ENCODE measurements around the gene LPP.

LPP gene

DNA sequence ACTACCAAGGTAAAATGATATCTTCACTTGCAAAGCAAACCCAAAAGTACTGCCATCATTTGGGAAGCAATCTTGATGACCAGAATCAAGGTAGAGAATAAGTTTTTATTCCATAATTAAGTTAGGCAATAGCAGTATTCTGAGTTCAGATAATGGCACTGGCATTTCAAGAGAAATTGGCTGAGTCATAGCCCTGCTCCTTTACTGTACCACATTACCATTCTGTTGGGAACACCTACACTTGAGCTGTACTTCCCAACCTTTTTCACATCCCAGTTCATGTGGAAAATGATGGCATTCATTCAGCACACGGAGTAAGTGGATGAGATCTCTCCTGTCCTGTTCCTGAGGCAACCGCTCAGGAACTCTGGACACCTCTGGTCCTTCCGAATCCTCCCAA, 706.2 kb downstream of the LPP start:
- CTCF ChIA-PET = no interaction called here
- DNase-seq (ENCODE audit: extremely low spot score) = no peak
- TF ChIP-seq ZNF384 (IDR thresholded peaks at IDR 0.05) (no peak), FOXK2 (IDR thresholded peaks at IDR 0.05) (no peak), HDGF (IDR thresholded peaks at IDR 0.05; ENCODE audit: borderline replicate concordance) (no peak), L3MBTL2 (conservative IDR thresholded peaks at IDR 0.05) (no peak), SP1 (IDR thresholded peaks at IDR 0.05) (no peak)
- POLR2A ChIA-PET = no interaction called here

DNA sequence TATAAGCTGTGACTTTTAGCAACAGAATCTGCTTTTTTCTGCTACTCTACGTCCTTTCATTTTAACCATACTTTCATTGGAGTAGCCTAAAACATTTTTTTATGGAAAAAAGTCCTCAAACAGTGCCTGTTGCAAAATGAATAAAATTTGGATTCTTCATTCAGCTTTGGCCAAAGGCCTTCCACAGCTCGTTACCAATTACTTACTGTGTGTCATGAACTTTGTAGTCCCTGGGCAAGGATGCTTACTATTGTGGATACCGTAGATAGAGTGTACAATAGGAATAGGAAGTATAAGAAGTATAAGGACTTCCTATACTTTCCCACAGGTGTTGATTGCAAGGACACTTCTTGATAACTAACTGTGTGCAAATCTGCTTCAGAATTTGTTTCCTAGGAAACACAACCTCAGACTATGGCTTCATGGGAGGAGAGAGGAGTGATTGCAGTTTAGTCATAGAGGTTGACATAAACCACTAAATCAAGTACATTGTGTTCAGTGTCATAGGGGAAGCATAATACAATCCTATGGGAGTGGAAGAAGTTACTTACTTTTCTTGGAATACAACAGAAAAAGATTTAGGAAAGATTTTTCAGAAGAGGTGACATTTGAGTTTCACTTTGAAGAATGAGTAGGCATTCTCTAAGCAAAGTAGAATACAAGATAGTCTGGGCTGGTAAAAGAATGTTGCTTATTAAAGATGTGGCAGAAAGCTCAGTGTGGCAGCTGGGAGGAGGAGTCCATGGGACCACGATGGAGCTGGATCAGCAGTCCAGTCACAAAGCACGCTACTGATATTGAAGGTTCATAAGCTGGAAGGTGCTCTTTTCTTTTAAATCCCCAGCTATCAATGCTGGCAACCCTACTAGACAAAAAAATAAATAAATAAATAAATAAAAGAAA, 708.1 kb downstream of the LPP start:
- ChIA-PET POLR2A (no interaction called here), CTCF (no interaction called here)
- TF ChIP-seq BHLHE40 (IDR thresholded peaks at IDR 0.05; ENCODE audit: borderline replicate concordance) = no peak
- TF ChIP-seq ARNT (IDR thresholded peaks at IDR 0.05) = no peak
- TF ChIP-seq SP1 (IDR thresholded peaks at IDR 0.05) = no peak
- TF ChIP-seq TARDBP (IDR thresholded peaks at IDR 0.05) = no peak
- TF ChIP-seq, protein P1, sequence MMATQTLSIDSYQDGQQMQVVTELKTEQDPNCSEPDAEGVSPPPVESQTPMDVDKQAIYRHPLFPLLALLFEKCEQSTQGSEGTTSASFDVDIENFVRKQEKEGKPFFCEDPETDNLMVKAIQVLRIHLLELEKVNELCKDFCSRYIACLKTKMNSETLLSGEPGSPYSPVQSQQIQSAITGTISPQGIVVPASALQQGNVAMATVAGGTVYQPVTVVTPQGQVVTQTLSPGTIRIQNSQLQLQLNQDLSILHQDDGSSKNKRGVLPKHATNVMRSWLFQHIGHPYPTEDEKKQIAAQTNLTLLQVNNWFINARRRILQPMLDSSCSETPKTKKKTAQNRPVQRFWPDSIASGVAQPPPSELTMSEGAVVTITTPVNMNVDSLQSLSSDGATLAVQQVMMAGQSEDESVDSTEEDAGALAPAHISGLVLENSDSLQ (IDR thresholded peaks at IDR 0.05) = no peak
- no peak for TF ChIP-seq FOXA1 (IDR thresholded peaks at IDR 0.05)
- TF ChIP-seq SUZ12 (IDR thresholded peaks at IDR 0.05) = no peak
- TF ChIP-seq FOXK2 (IDR thresholded peaks at IDR 0.05) = no peak
- TF ChIP-seq L3MBTL2 (conservative IDR thresholded peaks at IDR 0.05) = no peak
- TF ChIP-seq CTBP1 (IDR thresholded peaks at IDR 0.05; ENCODE audit: borderline replicate concordance) = no peak
- no peak for TF ChIP-seq ZNF384 (IDR thresholded peaks at IDR 0.05)
- no peak for TF ChIP-seq ELF4 (IDR thresholded peaks at IDR 0.05)
- no peak for DNase-seq (ENCODE audit: extremely low spot score)

DNA sequence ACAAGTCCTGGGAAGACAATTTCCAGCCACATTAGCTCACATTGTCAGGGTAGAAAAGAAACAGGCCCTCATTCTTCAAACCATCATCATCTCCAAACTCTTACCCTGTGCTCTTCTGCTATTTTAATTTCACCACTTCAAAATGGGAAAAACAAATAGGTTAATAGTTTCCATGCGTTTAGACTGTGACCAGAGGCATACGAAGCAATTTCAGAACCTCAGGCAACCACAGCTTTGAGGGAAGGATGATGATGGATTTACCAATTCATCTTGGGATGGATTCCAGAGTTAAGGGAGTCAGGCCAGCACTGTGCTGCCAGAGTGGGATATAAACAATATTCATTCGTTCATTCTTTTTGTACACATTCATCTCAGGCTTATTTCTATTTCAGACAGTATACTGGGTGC, 710.0 kb downstream of the LPP start:
- POLR2A ChIA-PET = no interaction called here
- no peak for DNase-seq (ENCODE audit: extremely low spot score)
- CTCF ChIA-PET = no interaction called here

DNA sequence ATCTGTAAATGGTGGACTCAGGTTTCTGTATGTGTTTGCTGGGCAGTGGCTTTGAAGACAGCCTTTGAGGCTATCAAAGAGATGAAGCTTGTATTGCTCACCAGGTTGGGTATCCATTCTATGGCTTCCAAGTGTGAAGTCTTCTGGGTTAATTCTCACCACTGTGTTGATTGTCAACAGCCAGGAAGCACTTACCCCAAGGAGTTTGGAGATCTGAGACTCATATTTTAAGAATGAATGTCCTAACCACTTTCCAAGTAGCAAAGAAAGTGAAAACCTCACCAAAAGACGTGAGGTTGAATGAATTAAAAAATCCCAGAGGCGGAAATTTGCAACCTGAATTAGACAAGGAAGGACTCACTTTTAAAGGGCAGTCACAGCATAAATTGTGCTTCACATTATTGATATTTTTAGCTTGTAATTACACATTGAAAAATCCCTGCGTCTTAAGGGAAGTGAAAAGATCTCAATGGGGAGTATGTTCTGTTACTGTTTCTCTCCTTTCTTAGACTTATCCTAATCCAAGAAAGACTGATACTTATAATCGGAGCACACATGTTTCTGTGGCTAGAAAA, 713.8 kb downstream of the LPP start:
- ChIA-PET POLR2A (no interaction called here), CTCF (no interaction called here)
- no peak for DNase-seq (ENCODE audit: extremely low spot score)
- TF ChIP-seq FOXA1 (IDR thresholded peaks at IDR 0.05) (no peak), SP1 (IDR thresholded peaks at IDR 0.05) (no peak), TARDBP (IDR thresholded peaks at IDR 0.05) (no peak), FOXM1 (IDR thresholded peaks at IDR 0.05; ENCODE audit: borderline replicate concordance) (no peak), ARNT (IDR thresholded peaks at IDR 0.05) (no peak), ZNF384 (IDR thresholded peaks at IDR 0.05) (no peak), BHLHE40 (IDR thresholded peaks at IDR 0.05; ENCODE audit: borderline replicate concordance) (no peak), ELF4 (IDR thresholded peaks at IDR 0.05) (no peak), LEF1 (IDR thresholded peaks at IDR 0.05; ENCODE audit: borderline replicate concordance) (no peak), SUZ12 (IDR thresholded peaks at IDR 0.05) (no peak), HDGF (IDR thresholded peaks at IDR 0.05; ENCODE audit: borderline replicate concordance) (no peak), NFRKB (IDR thresholded peaks at IDR 0.05) (no peak), FOXK2 (IDR thresholded peaks at IDR 0.05) (no peak), CTBP1 (IDR thresholded peaks at IDR 0.05; ENCODE audit: borderline replicate concordance) (no peak), L3MBTL2 (conservative IDR thresholded peaks at IDR 0.05) (no peak)
- TF ChIP-seq, protein P1 (IDR thresholded peaks at IDR 0.05) = no peak

More for the DNA sequence above, 710.0 kb downstream of the LPP start:
- TF ChIP-seq BHLHE40 (IDR thresholded peaks at IDR 0.05; ENCODE audit: borderline replicate concordance) (no peak), CTBP1 (IDR thresholded peaks at IDR 0.05; ENCODE audit: borderline replicate concordance) (no peak), FOXK2 (IDR thresholded peaks at IDR 0.05) (no peak), TARDBP (IDR thresholded peaks at IDR 0.05) (no peak), L3MBTL2 (conservative IDR thresholded peaks at IDR 0.05) (no peak), SP1 (IDR thresholded peaks at IDR 0.05) (no peak), FOXA1 (IDR thresholded peaks at IDR 0.05) (no peak), NFRKB (IDR thresholded peaks at IDR 0.05) (no peak), SUZ12 (IDR thresholded peaks at IDR 0.05) (no peak), HDGF (IDR thresholded peaks at IDR 0.05; ENCODE audit: borderline replicate concordance) (no peak), ELF4 (IDR thresholded peaks at IDR 0.05) (no peak), ZNF384 (IDR thresholded peaks at IDR 0.05) (no peak), LEF1 (IDR thresholded peaks at IDR 0.05; ENCODE audit: borderline replicate concordance) (no peak)
- TF ChIP-seq, protein P1 (IDR thresholded peaks at IDR 0.05) = no peak

DNA sequence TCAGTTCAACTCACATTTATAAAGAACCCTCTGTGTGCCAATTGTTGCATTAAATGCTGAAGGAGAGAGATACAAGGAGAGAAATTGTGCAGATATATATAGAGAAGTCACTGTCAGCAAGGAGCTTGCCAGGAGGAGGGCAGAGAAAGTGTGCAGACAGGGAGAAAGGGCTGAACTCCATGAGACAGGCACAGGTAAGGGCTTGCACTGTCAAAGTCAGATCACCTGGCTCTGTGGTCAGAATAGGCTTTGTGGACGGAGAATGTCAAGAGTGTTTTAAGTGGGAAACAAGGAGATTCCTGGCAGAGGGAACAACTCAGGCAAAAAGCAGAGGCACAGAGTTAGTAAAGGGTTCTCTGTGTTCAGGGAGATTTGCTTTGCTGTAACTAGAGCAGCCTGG, 714.8 kb downstream of the LPP start:
- ChIA-PET CTCF (no interaction called here), POLR2A (no interaction called here)
- no peak for DNase-seq (ENCODE audit: extremely low spot score)
- no peak for TF ChIP-seq L3MBTL2 (conservative IDR thresholded peaks at IDR 0.05)
- no peak for TF ChIP-seq LEF1 (IDR thresholded peaks at IDR 0.05; ENCODE audit: borderline replicate concordance)
- TF ChIP-seq ARNT (IDR thresholded peaks at IDR 0.05) = no peak
- no peak for TF ChIP-seq FOXA1 (IDR thresholded peaks at IDR 0.05)
- no peak for TF ChIP-seq NFRKB (IDR thresholded peaks at IDR 0.05)
- TF ChIP-seq FOXK2 (IDR thresholded peaks at IDR 0.05) = no peak
- TF ChIP-seq TARDBP (IDR thresholded peaks at IDR 0.05) = no peak
- TF ChIP-seq FOXM1 (IDR thresholded peaks at IDR 0.05; ENCODE audit: borderline replicate concordance) = no peak
- TF ChIP-seq ELF4 (IDR thresholded peaks at IDR 0.05) = no peak
- TF ChIP-seq BHLHE40 (IDR thresholded peaks at IDR 0.05; ENCODE audit: borderline replicate concordance) = no peak
- TF ChIP-seq SUZ12 (IDR thresholded peaks at IDR 0.05) = no peak
- no peak for TF ChIP-seq HDGF (IDR thresholded peaks at IDR 0.05; ENCODE audit: borderline replicate concordance)

DNA sequence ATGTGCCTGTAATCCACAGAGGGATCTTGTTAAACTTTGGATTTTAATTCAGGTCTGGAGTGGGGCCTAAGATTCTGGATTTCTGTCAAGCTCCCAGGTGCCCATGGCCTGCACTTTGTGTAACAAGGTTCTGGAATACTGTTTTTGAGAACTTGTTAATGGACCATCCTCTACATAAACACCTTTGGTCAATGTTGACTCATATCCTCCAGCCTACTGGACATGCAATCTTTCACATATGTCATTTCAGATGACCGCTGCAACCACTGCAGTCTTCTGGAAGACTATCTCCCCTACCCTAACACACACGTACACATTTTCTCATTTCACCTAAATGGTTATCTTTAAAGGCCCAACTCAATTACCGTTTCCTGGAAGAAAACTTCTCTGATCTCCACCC, 715.7 kb downstream of the LPP start:
- CTCF ChIA-PET = no interaction called here
- DNase-seq (ENCODE audit: extremely low spot score) = no peak
- TF ChIP-seq FOXK2 (IDR thresholded peaks at IDR 0.05) (no peak), FOXM1 (IDR thresholded peaks at IDR 0.05; ENCODE audit: borderline replicate concordance) (no peak), ARNT (IDR thresholded peaks at IDR 0.05) (no peak), FOXA1 (IDR thresholded peaks at IDR 0.05) (no peak), CTBP1 (IDR thresholded peaks at IDR 0.05; ENCODE audit: borderline replicate concordance) (no peak), LEF1 (IDR thresholded peaks at IDR 0.05; ENCODE audit: borderline replicate concordance) (no peak), ZNF384 (IDR thresholded peaks at IDR 0.05) (no peak), ELF4 (IDR thresholded peaks at IDR 0.05) (no peak), SUZ12 (IDR thresholded peaks at IDR 0.05) (no peak), NFRKB (IDR thresholded peaks at IDR 0.05) (no peak), SP1 (IDR thresholded peaks at IDR 0.05) (no peak)
- TF ChIP-seq, protein P1 (IDR thresholded peaks at IDR 0.05) = no peak
- POLR2A ChIA-PET = no interaction called here
